Stimulated activated naive CD4-positive, alpha-beta T cell (primary cell): ENCODE measurements around the gene EBI3.
"Not testable (repeated sequence)": the region's sequence is repeated elsewhere in the genome, so short reads cannot be mapped to it uniquely, and the experiment has no call there.

Experiments used
- DNase-seq, 6 experiments: peaks; one replicate each; lab custom pipeline; 2025; lab: John Stamatoyannopoulos, UW

The EBI3 gene

GRCh38 chr19:4234142-4234861 is 5.0 kb downstream of the EBI3 start:
- no peak for DNase-seq

- no peak for DNase-seq
Observed at GRCh38 chr19:4234862-4235201, 5.5 kb downstream of the EBI3 start.

GRCh38 chr19:4237510-4237909 is 8.2 kb downstream of the EBI3 start:
- DNase-seq, result not testable (repeated sequence)

GRCh38 chr19:4238831-4239230 is 9.5 kb downstream of the EBI3 start:
- no peak for DNase-seq

- DNase-seq, result no peak
Observed at GRCh38 chr19:4241824-4242430, 12.6 kb downstream of the EBI3 start.

GRCh38 chr19:4245938-4246337 is 16.6 kb downstream of the EBI3 start:
- not testable (repeated sequence) for DNase-seq

- DNase-seq, result peak; percentile 94 to 100 (median 99)
Observed at GRCh38 chr19:4246767-4247593, 17.7 kb downstream of the EBI3 start, which contains the start of gene YJU2. Gene YJU2 (plus strand): TSS chr19:4247080. CDS start chr19:4247147, 67 bp downstream.

GRCh38 chr19:4256563-4256962 is 27.2 kb downstream of the EBI3 start:
- DNase-seq, result no peak

- DNase-seq, result no peak
Observed at GRCh38 chr19:4257025-4257424, 27.7 kb downstream of the EBI3 start.

GRCh38 chr19:4258181-4258580 is 28.9 kb downstream of the EBI3 start:
- DNase-seq, result no peak

GRCh38 chr19:4260613-4261191 is 31.4 kb downstream of the EBI3 start:
- DNase-seq, result no peak

GRCh38 chr19:4264812-4265211 is 35.5 kb downstream of the EBI3 start:
- DNase-seq, result peak in 3 of 6 experiments; percentile 12 to 34 (median 14)

- no peak for DNase-seq
Observed at GRCh38 chr19:4266253-4267000, 37.1 kb downstream of the EBI3 start.

- DNase-seq, result peak; percentile 28 to 63 (median 51)
Observed at GRCh38 chr19:4267101-4267900, 38.0 kb downstream of the EBI3 start.

GRCh38 chr19:4267901-4268815 is 38.8 kb downstream of the EBI3 start:
- no peak for DNase-seq

- no peak for DNase-seq
Observed at GRCh38 chr19:4268816-4269430, 39.6 kb downstream of the EBI3 start.

- DNase-seq, result no peak
Observed at GRCh38 chr19:4272894-4273293, 43.6 kb downstream of the EBI3 start.

GRCh38 chr19:4274321-4274686 is 45.0 kb downstream of the EBI3 start:
- DNase-seq, result not testable (repeated sequence)

- no peak for DNase-seq
Observed at GRCh38 chr19:4277191-4277696, 47.9 kb downstream of the EBI3 start.
